GM12892 (cell line): Measurements from ENCODE around the gene CDKL5.

Source experiments
- POLR2A ChIP-seq: IDR thresholded peaks from 2 replicates; pipeline ENCODE4 v1.6.1; 2011; ENCODE audit warnings: low read depth, low read length, control low read depth
- POLR2AphosphoS5 ChIP-seq: IDR thresholded peaks from 2 replicates; pipeline ENCODE4 v1.6.1; 2011; ENCODE audit warnings: low read depth, low read length, control low read depth

- TF ChIP-seq POLR2AphosphoS5 (no peak), POLR2A (no peak)
Measured at GRCh38 chrX:18542131-18542530, 116.7 kb downstream of the CDKL5 start.
